Glutamatergic neuron (in vitro differentiated cells): Measurements from ENCODE around the gene DHRS7C. TPM values are rescaled to one million over a fixed set of nuclear protein-coding genes. Genes with fewer than 3 reads are reported as not detected.

Experiments used
- DNase-seq: peaks from one replicate; pipeline ENCODE4 v3.0.0; 2022
- H3K27ac Mint-ChIP-seq: one replicate; pipeline ENCODE4 v1.8.0; 2020; ENCODE audit warnings: mild to moderate bottlenecking, mixed read lengths, inconsistent platforms; ENCODE audit not compliant: unreplicated experiment
- H3K27me3 Mint-ChIP-seq: one replicate; pipeline ENCODE4 v1.8.0; 2020; ENCODE audit warnings: mild to moderate bottlenecking, moderate library complexity, mixed read lengths, inconsistent platforms; ENCODE audit not compliant: unreplicated experiment
- H3K36me3 Mint-ChIP-seq: one replicate; pipeline ENCODE4 v1.8.0; 2020; ENCODE audit warnings: mild to moderate bottlenecking, mixed read lengths, inconsistent platforms; ENCODE audit not compliant: unreplicated experiment
- H3K4me1 Mint-ChIP-seq: one replicate; pipeline ENCODE4 v1.8.0; 2020; ENCODE audit warnings: mild to moderate bottlenecking, low read depth, mixed read lengths, inconsistent platforms; ENCODE audit not compliant: unreplicated experiment
- H3K4me3 Mint-ChIP-seq: one replicate; pipeline ENCODE4 v1.8.0; 2020; ENCODE audit warnings: mild to moderate bottlenecking, mixed read lengths, inconsistent platforms; ENCODE audit not compliant: unreplicated experiment
- H3K9me3 Mint-ChIP-seq: one replicate; pipeline ENCODE4 v1.8.0; 2020; ENCODE audit warnings: mild to moderate bottlenecking, moderate library complexity, mixed read lengths, inconsistent platforms; ENCODE audit not compliant: unreplicated experiment
- CTCF ChIP-seq: fragments of 200-600 bp; sonication (generic); IDR thresholded peaks from one replicate; pipeline ENCODE4 v1.5.0; 2021; ENCODE audit not compliant: partially characterized antibody, unreplicated experiment
- total RNA-seq: library from RNA; stranded (reverse); fragmentation: NEBNext Ultra II Directional; extraction: Animal tissue kit (Norgen Biotek cat#: 25700); gene quantifications from one replicate; pipeline ENCODE4 v1.2.1, GENCODE V29; 2021; ENCODE audit not compliant: unreplicated experiment

DHRS7C gene
- total RNA-seq, 1 donor from 2014 or later: not detected

DNA sequence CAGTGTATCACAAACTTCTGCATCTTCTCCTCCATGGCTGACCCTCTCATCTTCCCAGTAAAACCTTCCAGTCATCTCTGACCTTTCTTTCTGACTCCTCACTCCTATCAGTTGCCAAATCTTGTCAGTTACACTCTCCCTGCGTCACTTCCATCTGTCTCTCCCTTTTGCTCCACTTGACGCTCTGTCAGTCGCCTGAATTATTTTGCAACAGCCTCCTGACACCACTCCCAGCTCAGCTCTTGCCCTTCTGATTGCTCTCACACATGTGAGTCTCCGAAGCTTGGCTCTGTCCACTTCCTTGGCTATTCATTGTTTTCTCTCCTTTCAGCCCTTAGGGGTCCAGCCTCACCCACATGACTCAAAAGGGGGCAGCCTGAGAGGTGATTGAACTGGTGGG lies 27.7 kb downstream of the DHRS7C start:
- Mint-ChIP-seq H3K36me3 (no peaks in the 10 kb centered on the region), H3K27ac (no peak overlapping the region), H3K4me3 (no peak overlapping the region), H3K9me3 (no peaks in the 10 kb centered on the region), H3K27me3 (peaks cover 5% of the 10 kb centered on the region), H3K4me1 (peaks cover 1% of the 10 kb centered on the region)
- TF ChIP-seq CTCF: no peak
- no peak for DNase-seq

DNA sequence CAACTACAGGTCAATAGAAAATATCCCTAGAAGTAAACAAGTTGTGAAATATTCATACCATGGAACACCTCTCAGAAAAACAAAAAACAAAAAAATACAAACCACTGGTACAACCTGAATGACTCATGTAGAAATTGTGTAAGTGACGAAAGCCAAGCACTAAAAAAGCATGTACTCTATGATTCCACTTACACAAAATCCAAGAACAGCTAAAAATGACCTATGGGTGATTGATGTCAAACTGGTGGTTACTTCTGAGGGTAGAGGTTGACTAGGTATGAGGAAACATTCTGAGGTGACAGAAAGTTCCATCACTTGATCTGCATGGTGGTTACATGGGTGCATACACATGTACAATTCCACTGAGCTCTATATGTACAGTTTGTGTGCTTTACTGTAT lies 31.1 kb downstream of the DHRS7C start:
- H3K36me3 Mint-ChIP-seq: no peaks in the 10 kb centered on the region
- peaks cover 1% of the 10 kb centered on the region for H3K4me1 Mint-ChIP-seq
- H3K4me3 Mint-ChIP-seq: no peak overlapping the region
- H3K27me3 Mint-ChIP-seq: peaks cover 1% of the 10 kb centered on the region
- H3K27ac Mint-ChIP-seq: no peak overlapping the region
- no peak for DNase-seq
- no peaks in the 10 kb centered on the region for H3K9me3 Mint-ChIP-seq
- TF ChIP-seq CTCF: no peak

GRCh38 chr17:9755083-9755482 lies 36.3 kb downstream of the DHRS7C start:
- Mint-ChIP-seq H3K27ac (no peak overlapping the region), H3K4me1 (no peaks in the 10 kb centered on the region), H3K27me3 (peaks cover 4% of the 10 kb centered on the region), H3K4me3 (no peak overlapping the region), H3K36me3 (no peaks in the 10 kb centered on the region), H3K9me3 (peaks cover 3% of the 10 kb centered on the region)
- no peak for DNase-seq
- TF ChIP-seq CTCF: no peak

GRCh38 chr17:9750524-9750923 lies 40.9 kb downstream of the DHRS7C start:
- Mint-ChIP-seq H3K36me3 (no peaks in the 10 kb centered on the region), H3K27ac (no peak overlapping the region), H3K27me3 (peaks cover 4% of the 10 kb centered on the region), H3K4me1 (no peaks in the 10 kb centered on the region), H3K9me3 (peaks cover 3% of the 10 kb centered on the region), H3K4me3 (no peak overlapping the region)
- no peak for TF ChIP-seq CTCF
- no peak for DNase-seq

DNA sequence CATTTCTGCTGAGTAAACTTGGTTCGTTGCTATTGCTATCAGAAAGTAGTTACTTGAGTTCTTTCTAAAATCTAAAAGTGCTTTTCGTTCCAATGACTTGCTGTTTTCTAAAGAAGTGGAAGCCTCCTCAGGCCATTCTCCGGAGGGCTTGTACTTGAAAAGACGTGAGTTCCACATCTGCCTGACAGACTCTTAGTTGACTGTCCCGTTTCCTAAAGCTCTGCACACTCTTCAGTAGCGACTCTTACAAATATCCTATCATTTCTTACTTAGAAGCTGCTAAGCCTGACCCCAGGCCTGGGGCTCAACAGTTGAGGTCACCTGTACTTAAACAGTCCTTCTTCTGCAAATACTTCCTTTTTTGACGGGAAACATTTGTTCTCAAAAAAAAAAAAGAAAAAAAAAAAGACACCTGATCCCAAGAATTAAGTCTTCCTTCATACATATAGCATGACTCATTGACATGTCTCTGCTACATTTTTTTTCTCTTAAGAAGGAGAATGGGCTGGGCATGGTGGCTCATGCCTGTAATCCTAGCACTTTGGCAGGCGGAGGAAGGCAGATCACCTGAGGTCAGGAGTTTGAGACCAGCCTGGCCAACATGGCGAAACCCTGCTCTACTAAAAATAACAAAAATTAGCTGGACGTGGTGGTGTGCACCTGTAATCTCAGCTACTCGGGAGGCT lies 61.5 kb downstream of the DHRS7C start:
- no peak for TF ChIP-seq CTCF
- DNase-seq: no peak
- no peak overlapping the region for H3K27ac Mint-ChIP-seq
- peaks cover 11% of the 10 kb centered on the region for H3K4me1 Mint-ChIP-seq
- peaks cover 4% of the 10 kb centered on the region for H3K27me3 Mint-ChIP-seq
- no peak overlapping the region for H3K4me3 Mint-ChIP-seq
- peaks cover 6% of the 10 kb centered on the region for H3K9me3 Mint-ChIP-seq
- no peaks in the 10 kb centered on the region for H3K36me3 Mint-ChIP-seq
